ENCODE results near the gene TMEM266.

TMEM266 gene

DNA sequence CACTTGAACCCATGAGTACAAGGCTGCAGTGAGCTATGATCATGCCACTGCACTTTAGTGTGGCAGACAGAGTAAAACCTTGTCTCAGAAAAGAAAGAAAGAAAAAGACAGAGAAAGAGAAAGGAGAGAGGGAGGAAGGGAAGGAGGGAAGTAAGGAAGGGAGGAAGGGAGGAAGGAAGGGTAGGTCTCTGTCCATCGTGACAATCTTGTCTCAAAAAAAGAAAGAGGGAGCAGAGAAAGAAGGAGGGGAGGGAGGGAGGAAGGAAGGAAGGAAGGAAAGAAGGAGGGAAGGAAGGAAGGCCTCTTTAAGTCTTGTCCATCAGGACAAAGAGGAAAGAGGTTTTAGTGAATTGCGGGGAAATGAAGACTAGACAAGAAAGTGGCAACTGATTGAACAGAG, 129.3 kb downstream of the TMEM266 start:
- no peak for DNase-seq

DNA sequence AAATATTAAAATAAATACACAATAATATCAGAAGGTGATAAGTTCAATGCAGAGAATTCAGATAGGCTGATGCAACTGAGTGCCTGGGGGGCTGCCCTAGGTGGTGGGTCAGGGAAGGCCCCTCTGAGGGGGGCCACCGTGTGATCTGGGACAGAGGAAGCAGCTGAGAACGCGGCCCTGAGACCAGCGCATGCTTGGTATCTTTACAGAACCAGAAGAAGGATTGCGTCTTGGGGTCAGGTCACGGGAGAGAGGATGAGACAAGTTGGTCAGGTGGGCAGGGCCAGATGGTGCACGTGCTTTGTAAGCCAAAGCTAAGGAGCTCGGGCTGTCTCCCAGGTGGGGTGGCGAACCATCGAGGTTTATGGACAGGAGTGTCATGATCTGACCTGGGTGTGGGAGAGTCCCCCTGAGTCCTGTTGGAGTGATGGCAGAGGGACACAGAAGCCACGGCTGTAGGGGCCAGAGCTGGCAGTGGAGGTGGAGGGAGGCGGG, 130.3 kb downstream of the TMEM266 start:
- DNase-seq, result no peak

DNA sequence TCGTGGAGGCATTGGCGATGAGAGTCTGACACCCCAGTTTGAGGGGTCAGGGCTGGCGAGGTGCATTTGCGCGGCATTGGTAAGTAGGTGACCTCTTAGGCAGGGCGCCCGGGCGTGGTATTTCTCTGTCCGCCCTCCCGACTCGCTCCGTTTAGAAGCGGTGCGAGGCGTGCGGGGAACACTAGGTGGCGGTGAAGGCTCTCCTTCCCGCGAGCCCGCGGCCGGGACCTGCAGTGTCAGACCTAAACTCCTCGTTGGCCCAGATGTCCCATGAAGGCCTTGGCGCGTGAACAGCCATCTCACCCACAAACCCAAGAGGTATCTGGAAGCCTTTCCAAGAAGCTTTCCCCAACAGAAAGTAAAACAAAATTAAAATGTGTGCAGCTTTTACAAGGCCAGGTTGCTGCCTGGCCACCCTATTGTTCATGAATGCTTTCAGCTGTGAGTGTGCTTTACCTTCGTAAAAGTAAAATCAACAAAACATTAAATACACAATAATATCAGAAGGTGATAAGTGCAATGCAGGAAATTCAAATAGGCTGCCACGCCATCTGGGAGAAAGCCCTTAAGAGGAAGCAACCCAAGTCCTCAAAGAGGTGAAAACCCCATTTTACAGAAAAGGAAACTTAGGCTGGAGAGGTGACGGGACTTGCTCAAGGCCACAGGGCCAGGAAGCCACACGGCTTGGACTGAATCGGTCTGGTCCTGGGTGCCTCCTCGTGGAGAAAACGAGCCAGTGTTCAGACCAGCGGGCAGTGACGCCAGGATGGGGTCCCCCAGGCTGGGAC, 131.2 kb downstream of the TMEM266 start:
- no peak for DNase-seq

DNA sequence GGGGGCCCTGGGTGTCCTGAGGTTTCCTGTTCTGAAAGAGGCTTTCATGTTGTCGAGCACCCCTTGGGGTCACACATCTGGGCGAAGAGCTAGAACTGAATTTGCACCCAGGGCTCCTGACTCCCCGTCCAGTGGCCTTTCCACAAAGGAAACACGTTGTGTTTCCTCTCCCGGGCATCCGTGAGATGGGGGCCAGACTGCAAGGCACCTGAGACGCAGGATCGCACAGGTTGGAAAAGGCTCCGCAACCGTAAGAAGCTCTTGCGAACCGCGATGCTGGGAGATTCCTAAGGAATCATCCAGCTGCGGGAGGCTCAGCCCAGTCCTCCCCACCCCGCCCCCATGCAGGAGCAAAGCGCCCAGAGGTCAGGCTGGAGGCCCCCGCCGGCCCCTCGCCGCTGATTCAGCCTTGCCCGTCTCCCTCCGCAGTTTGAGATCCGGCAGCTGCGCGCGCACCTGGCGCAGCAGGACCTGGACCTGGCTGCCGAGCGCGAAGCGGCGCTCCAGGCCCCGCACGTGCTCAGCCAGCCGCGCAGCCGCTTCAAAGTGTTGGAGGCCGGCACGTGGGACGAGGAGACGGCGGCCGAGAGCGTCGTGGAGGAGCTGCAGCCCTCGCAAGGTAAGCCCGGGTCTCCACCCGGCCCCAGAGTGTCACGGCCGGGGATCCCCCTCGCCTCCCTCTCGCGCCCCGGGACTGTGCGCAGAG, 131.9 kb downstream of the TMEM266 start:
- no peak for DNase-seq

DNA sequence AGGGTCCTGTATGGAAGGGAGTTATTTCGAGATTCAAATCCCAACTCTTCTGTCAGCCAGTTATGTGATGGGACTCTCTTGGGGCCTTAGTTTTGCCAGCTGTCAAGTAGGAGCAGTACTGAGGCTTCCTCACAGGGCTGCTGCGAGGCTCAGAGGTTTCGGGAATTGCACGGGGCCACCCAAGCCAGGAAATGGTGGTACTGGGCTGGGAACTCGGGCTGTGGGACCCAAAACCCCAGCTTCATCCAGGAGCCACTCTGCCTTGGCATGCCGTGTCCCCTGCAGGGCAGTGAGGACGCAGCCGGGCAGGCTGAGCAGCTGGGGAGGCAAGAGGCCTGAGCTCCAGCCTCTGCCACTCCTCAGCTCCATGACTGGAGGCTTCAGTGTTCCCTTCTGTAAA, 132.9 kb downstream of the TMEM266 start:
- no peak for DNase-seq

DNA sequence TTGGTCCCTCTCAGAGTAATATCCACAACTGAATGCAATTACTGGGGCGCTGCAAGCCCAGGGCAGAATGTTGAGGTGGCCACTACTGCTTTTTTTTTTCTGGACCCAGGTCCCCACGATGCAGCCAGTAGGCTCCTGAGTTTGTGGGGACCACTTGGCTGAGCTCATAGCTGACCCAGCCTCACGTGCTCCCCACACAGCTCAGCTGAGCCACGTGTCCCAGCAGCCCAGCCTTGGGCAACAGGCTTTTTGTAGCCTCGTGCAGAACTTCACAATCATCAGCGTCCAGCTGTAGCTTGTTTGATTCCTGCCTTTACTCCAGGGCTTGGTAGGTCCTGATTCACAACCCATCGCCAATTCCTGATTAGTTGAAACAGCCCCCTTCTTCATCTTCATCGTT, 134.1 kb downstream of the TMEM266 start:
- no peak for DNase-seq

DNA sequence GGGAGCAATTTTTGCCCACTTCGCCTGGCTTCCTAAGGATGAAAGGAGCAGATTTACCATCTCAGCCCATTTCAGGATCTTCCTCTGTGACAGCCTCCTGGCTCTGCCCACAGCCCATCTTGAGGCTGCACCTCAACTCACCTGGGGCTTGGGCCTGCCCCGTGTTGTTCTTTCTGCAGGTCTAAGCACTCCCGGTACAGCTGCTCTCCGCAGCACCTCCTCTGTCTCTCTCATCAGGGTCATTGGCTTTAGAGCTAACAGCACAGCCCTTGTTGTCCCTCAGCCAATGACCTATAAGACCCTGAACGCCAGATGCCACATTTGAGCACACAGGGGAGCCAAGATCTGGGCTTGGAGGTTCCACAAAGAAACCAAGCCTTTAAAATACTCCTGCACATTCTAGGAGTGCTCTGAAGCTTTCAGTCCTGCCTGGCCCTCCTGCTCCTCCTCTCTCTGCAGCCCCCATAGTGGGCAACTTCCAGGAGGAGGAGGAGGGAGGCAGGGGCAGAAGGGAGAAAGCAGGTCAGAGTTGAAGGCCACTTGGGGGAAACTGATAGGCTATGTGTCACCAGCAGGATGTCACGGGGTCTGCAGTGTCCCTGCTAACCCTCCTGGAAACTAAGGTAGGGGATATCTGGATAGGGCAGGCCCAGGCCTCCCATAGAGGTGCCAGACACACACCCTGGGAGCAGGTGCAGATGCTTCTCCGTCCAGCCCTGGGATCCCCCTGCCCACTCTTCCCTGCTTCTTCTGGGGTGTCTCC, 135.9 kb downstream of the TMEM266 start:
- no peak for DNase-seq

DNA sequence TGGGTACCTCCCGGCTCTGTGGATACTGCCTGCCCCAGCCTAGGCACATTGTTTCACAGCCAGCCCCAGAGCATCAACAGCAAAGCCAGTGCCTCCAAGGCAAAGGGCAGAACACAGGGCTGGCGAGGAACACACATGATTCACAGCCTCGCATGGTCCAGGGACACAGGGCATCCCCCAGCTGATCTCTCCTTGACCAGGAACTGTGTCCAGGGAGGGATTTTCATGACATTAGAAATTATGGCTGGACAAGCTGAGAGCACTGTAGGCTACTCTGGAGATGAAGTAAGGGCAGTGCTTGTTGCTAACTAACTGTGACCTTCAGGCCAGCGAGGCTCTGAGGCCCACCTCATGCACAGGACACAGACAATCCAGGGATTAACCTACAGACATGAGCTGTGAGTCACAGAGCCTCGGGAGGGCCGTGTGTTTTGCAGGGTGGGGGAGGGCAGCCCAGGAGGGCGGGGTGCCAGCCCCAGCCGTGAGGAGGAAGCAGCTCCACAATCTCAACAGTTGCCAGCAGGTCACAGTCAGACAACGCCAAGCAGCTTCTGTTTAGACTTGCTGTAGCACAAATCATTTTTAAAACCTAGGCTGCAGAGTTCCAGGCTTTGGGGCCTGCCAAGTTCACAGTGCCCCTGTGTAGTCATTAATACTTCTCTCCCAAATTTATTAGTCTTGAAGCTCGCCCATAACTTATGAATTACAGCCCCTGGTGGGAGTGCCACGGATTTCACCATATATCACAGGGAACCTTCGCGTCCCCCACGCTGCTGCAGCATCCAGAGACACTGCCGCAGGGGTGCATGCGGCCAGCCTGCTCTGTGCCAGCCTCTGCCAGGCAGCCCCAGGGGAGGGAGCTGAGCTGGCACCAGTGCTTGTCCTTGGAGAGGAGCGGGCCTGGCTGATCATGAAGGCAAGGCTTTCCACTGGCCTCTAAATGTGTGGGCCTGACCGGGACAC, 136.8 kb downstream of the TMEM266 start:
- no peak for DNase-seq

DNA sequence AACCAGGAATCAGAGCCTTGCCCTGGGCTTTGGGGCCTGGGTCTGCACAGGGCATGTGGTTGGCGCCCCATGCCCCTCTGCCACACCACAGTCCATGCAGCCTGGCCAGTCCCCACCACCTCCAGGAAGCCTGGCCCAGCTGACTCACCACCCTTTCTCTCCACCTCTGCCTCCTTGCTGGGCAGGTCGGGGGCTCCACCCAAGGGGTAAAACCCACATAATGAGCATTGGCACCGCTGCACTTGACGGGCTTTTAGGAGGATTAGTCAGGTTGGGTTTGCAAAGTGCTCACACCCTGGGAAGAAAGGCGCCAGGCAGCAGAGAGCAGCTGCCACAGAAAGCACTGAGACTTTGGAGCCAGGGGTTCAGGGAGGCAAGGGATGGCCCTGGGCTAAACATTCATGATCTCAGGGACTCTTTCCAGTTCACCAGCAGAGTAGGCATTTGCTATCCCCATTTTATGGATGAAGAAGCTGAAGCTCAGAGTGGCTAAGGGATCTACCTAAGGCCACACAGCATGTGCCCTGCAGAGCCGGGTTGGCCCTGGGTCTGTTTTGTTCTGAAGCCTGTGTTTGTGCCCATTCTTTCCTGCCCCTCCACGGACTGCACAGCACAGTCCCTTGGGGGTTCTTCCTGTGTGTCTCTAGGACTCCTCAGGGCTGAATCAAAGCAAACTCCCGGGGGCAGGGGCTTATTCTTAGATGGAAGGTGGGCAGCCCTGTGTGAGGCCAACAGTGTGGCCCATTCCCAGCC, 138.1 kb downstream of the TMEM266 start:
- no peak for DNase-seq

DNA sequence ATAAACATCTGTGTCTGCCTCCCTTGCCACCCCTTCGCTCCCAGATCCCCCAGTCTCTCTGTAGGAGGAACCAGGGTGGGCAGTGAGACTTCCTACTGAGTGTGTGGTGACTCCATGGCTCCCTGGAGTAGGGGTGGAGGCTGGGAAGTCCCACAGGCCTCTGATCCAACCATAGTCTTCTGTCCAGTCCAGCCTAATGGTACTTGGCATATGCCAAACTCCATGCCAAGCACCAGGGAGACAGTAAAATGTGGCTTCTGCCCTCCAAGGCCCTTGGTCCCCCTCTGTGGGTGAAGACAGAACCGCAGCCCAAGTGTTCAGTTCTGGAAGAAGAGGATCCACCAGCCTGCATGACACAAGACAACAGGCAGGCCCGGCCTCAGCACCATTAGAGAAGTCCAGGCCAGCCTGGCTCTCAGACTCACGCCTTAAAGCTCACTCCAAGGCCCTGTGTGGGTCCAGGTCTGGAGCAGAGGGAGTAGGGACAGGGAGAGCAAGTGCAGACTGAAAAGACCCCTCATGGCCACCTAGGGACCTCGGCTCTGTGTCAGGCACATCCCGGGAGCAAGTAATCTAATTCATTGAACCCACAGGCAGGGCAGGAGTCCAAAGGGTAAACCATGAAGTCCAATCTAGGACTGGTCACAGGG, 138.8 kb downstream of the TMEM266 start:
- no peak for DNase-seq

DNA sequence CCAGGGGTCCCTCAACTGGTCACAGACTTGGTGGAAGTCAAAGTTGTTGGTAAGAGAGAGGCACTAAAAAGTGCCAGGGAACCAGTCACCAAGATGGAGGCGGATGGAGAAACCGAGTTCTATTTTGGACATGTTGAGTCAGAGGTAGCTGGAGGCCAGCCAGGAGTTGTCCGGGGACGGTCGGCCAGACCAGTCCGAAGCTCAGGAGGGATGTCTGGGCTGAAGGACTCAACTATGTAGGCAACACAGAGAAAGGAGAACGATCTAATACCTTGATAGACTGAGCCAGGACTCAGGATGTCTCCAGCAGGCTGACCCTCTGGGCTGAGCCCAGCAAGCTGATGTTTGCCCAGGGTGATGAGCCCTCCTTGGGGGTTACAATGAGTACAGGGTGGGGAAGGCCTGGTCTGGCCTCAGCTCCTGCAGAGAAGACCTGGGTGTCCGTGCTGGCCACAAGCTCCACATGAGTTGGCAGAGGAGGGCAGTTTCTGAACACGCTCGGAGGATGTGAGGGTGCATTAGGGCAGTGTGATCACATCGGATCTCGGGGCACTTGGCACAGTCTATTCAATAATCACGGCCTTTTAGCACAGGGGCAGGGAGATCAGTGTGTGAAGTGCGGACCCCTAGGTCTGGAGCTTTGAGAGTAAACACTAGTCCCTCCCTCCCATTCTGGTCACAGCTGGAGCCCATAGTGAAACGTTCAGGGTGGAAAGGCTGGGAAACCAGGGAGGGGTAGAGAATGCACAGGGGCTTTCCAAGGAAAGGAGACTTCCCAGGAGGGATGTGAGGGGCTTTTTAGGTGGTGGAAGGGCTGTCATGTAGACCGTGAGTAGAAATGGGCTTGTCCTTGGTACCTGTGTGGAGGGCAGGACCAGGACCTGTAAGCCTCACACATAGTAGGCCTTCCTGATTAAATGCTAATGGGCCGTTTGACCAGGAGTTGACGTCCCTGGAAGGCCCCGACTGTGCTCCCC, 139.6 kb downstream of the TMEM266 start:
- no peak for DNase-seq

DNA sequence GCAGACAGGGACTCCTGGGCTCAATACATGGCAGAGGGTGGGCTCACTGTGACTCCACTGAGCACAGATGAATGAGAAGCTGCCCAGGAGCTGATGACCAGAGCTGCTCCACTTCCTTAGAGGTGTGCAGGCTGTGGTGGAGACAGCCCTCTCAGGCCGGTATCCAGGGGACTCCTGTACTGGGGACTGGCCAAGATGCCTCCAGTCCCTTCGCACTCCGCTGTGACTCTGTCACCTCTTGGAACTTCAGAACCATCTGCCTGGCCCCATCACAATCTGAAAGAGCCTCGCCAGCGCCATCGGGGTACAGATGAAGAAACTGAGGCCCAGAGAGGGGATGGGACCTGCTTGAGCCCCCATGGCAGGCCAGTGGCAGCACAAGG, 140.3 kb downstream of the TMEM266 start:
- no peak for DNase-seq

DNA sequence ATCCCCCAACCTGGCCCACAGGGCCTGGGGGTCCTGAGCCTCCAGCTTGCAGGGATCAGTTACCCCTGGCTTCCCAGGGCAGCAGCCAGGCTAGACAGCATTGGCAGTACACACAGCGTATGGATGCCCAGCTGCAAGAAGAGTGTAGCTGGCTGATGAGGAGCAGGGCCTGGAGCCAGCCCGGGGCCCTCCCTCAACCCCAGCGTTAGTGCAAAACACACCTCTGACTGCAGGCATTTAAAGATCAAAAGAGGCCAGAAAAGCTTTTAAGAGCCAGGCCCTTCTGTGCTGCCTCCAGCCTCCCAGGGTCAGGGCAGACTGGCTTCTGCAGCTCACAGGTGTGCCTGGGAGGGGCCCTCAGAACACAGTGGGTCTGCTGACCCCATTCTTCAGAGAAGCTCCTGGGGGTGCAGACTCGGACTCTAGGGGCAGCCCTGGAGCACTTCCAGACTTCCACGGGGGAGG, 140.9 kb downstream of the TMEM266 start:
- no peak for DNase-seq

DNA sequence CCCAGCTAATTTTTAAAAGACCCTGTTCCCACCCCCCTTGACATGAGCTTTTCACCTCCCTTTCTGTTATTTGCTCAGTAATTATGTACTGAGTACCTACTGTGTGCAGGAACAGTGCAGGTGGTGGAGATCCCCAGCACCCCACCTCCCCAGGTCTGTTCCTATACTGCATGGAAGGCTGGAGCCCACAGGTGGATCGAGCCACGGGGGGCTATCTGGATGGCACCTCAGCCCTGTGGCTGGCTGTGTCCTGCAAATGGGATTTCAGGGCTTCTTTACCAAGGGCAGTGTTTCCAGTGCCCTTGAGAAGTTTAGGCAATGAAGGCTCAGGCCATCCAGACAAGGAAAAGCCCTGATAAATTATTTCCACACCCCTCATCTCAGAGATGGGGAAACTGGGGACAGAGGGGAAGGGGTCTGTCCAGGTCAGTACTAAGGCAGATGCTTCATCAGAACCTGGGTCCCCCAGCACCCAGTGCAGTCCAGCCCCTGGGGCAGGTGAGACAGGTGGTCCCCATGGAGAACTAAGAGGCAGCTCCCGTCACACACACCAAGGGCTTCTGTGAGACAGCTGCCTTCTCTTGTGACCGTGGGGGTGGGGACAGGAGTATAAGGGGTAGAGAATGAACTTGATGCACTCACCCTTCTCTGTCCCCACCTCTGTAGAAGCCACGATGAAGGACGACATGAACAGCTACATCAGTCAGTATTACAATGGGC, 141.9 kb downstream of the TMEM266 start:
- DNase-seq, result no peak

DNA sequence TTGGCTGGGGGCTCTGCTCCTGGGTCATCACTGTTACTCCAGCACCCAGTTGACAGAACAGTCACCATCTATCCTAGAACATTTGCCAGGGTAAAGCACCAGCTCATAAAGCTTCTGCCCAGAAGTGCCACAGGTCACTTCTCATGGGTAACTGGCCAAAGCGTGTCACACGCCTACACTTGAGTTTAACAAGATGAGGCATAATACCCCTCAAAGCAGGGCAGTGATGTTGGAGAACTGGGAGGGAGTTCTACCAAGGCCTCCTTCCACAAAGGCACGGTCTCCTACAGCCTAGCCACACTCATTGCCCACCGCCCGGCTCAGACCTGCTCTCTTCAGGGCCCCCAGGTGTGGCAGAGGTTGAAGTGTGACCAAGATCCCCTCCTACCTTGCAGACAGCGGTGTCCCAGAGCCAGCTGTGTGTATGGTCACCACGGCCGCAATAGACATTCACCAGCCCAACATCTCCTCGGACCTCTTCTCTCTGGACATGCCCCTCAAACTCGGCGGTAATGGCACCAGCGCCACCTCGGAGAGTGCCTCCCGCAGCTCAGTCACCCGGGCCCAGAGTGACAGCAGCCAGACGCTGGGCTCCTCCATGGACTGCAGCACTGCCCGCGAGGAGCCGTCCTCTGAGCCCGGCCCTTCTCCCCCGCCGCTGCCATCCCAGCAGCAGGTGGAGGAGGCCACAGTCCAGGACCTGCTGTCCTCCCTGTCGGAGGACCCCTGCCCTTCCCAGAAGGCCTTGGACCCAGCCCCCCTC, 143.7 kb downstream of the TMEM266 start:
- DNase-seq, result no peak

DNA sequence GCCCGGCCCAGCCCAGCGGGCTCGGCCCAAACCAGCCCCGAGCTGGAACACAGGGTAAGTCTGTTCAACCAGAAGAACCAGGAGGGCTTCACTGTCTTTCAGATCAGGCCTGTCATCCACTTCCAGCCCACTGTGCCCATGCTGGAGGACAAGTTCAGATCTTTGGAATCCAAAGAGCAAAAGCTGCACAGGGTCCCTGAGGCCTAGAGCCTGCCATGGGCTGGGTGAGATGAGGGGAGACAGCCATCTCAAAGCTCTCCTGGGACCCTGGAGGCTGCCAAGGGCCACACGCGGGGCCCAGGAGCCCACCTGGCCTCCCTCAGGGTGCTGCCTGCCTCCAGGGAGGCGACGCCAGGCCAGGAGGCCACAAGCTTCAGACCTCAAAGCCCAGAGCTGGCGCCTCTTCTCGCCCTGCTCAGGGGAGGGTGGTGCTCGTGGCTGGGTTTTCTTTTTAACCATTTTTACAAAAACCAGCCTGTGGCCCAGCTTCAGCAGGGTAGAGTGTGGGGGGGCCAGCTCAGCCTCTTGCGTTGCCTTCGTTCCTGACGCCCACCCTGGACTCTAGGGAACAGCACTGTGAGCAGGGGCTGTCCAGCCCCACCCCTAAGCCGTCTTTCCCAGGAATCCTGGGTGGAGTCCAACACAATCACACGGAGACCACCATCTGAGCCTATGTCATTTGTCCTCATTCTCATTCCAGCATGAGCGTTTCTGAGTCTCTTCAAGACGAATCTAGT, 144.5 kb downstream of the TMEM266 start:
- no peak for DNase-seq

DNA sequence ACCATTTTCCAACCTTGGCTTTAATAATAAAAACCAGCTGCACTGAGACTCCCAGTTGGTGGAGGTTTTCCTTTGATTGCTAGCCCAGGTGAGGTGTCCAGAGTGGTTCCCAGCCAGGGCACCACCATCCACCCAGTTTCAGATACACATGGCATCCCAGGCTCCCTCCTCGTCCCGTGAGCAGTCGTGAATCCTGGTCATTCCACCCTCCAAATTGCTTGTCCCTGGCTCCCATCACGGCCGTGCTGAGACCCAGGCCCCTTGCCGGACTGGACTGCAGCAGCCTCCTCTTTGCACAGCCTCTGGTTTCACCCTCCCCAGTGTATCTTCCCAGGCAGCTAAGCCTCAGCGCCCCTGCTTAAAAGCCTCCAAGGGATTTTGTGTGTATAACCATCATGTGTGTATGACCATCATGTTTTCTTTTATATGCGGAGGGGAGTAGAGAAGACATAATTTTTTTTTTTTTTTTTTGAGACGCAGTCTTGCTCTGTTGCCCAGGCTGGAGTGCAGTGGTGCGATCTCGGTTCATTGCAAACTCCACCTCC, 145.2 kb downstream of the TMEM266 start:
- DNase-seq, result no peak

Data from cortex of kidney (tissue), 1 donor.